MCF 10A (cell line): Measurements from ENCODE around the gene SMAD3. TPM values are rescaled to one million over a fixed set of nuclear protein-coding genes. Genes with fewer than 3 reads are reported as not detected.

Experiments
- BruUV-seq: library from RNA; stranded (reverse); fragments of 400-500 nt; replicated peaks from 2 replicates; lab custom pipeline; 2021; lab: Mats Ljungman, UMichigan
- CTCF ChIA-PET: fragments of 300-600 bp; sonication (Branson Sonifier 250); formaldehyde crosslinking; extraction: SDS; loops from one replicate; lab custom pipeline; 2021; ENCODE audit warnings: antibody characterized with exemption, inconsistent platforms; lab: Yijun Ruan, JAX
- POLR2A ChIA-PET: fragments of 300-600, 350-650 bp; sonication (Branson Sonifier 250); formaldehyde crosslinking; extraction: SDS; loops from one replicate; lab custom pipeline; 2020; ENCODE audit warnings: antibody characterized with exemption, inconsistent platforms; lab: Yijun Ruan, JAX
- DNase-seq: peaks from one replicate; pipeline ENCODE4 v3.0.0-alpha.2; 2018; ENCODE audit not compliant: unreplicated experiment
- H3K27ac Mint-ChIP-seq: one replicate; pipeline ENCODE4 v1.8.0; 2022; ENCODE audit warnings: mild to moderate bottlenecking, low read depth, mixed read lengths; ENCODE audit not compliant: unreplicated experiment
- H3K27me3 Mint-ChIP-seq: one replicate; pipeline ENCODE4 v1.8.0; 2022; ENCODE audit warnings: mixed read lengths; ENCODE audit not compliant: insufficient read depth, unreplicated experiment
- H3K36me3 Mint-ChIP-seq: one replicate; pipeline ENCODE4 v1.8.0; 2022; ENCODE audit warnings: mild to moderate bottlenecking, moderate library complexity, mixed read lengths; ENCODE audit not compliant: insufficient read depth, unreplicated experiment
- H3K4me1 Mint-ChIP-seq: one replicate; pipeline ENCODE4 v1.8.0; 2022; ENCODE audit warnings: mixed read lengths; ENCODE audit not compliant: insufficient read depth, unreplicated experiment
- H3K4me3 Mint-ChIP-seq: one replicate; pipeline ENCODE4 v1.8.0; 2022; ENCODE audit warnings: mild to moderate bottlenecking, moderate library complexity, mixed read lengths; ENCODE audit not compliant: unreplicated experiment
- H3K9me3 Mint-ChIP-seq: one replicate; pipeline ENCODE4 v1.8.0; 2022; ENCODE audit warnings: mixed read lengths; ENCODE audit not compliant: unreplicated experiment
- intact Hi-C: fragments of 100-400 bp; cut with micrococcal nuclease; formaldehyde crosslinking; loops from 2 replicates; pipeline ENCODE4 v1.14.1; 2022
- total RNA-seq: library from RNA; stranded (reverse); gene quantifications from 2 replicates; pipeline ENCODE4 v1.2.3, GENCODE V29; 2022
- TF ChIP-seq, protein P1 (sequence below): fragments of 200-600 bp; IDR thresholded peaks from one replicate; pipeline ENCODE4 v1.8.0; 2022; ENCODE audit warnings: antibody characterized with exemption, mild to moderate bottlenecking; ENCODE audit not compliant: unreplicated experiment

The SMAD3 gene
- total RNA-seq, 1 experiment from 2014 or later = 19.9 TPM

DNA sequence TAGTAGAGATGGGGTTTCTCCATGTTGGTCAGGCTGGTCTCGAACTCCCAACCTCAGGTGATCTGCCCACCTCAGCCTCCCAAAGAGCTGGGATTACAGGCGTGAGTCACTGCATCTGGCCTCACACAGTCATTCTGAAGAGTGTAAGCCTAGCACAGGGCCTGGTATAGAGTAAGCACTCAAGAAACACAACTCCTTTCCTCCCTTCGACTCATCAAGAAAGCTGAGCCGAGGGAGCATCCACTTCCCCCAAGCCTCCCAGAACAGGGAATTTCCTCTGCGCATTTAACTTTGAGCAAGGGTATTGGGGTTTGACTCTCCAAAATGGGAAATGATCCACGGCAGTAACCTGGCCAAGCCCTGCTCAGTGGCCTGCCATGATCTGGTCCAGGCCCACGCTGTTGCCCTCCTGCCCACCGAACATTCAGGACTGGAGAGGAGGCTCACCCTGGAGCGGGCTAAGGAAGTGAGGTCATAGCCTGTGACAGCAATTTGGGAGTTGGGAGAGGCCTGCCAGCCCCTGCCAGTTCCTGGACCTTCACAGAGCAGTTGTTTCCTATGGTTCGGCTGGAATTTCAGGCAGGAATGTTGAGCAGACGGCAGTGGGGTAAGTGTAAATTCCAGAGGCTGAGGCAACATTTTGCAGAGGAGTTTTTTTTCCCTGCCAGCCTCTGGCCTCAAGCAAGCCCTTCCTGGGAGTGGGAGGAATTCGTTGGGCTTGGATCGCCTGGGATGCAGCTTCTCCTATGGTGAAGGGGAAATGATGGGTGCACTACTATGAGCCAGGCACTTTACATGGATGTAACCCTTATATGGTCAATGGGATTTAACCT, 21.2 kb upstream of the SMAD3 start:
- ChIA-PET CTCF (interaction anchor here (0.6 to 0.9 kb wide), 2 partner anchors 16 to 476 kb away, joined by 3 to 4 read pairs; no protein-coding TSS in a partner anchor), POLR2A (interaction anchor here (0.6 to 3.7 kb wide), 2 partner anchors 19 to 91 kb away, joined by 3 to 17 read pairs; no protein-coding TSS in a partner anchor)
- peaks cover 34% of the 10 kb centered on the region for H3K4me1 Mint-ChIP-seq
- intact Hi-C loops = no loop called here
- peak; percentile 69 for DNase-seq
- BruUV-seq = no TSS peak
- H3K4me3 Mint-ChIP-seq = no peak overlapping the region
- no peaks in the 10 kb centered on the region for H3K36me3 Mint-ChIP-seq
- H3K27me3 Mint-ChIP-seq = no peaks in the 10 kb centered on the region
- peak overlapping the region; percentile 52 for H3K27ac Mint-ChIP-seq
- no peaks in the 10 kb centered on the region for H3K9me3 Mint-ChIP-seq
- TF ChIP-seq, protein P1, sequence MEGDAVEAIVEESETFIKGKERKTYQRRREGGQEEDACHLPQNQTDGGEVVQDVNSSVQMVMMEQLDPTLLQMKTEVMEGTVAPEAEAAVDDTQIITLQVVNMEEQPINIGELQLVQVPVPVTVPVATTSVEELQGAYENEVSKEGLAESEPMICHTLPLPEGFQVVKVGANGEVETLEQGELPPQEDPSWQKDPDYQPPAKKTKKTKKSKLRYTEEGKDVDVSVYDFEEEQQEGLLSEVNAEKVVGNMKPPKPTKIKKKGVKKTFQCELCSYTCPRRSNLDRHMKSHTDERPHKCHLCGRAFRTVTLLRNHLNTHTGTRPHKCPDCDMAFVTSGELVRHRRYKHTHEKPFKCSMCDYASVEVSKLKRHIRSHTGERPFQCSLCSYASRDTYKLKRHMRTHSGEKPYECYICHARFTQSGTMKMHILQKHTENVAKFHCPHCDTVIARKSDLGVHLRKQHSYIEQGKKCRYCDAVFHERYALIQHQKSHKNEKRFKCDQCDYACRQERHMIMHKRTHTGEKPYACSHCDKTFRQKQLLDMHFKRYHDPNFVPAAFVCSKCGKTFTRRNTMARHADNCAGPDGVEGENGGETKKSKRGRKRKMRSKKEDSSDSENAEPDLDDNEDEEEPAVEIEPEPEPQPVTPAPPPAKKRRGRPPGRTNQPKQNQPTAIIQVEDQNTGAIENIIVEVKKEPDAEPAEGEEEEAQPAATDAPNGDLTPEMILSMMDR = no peak

- POLR2A ChIA-PET = interaction anchor here (0.6 to 5.3 kb wide), 5 partner anchors 9 to 177 kb away, joined by 3 to 62 read pairs (median 5); partner anchors contain the start of gene SMAD3
- Mint-ChIP-seq H3K27me3 (no peaks in the 10 kb centered on the region), H3K9me3 (no peaks in the 10 kb centered on the region), H3K4me1 (peaks cover 46% of the 10 kb centered on the region), H3K27ac (no peak overlapping the region), H3K36me3 (peaks cover 7% of the 10 kb centered on the region), H3K4me3 (no peak overlapping the region)
- intact Hi-C loops = loop anchor here (5.0 kb wide), 2 partner anchors 100 to 195 kb away; no protein-coding TSS in a partner anchor
- no TSS peak for BruUV-seq
- CTCF ChIA-PET = interaction anchor here (0.6 to 1.1 kb wide), 3 partner anchors 19 to 177 kb away, joined by 3 to 4 read pairs (median 3); no protein-coding TSS in a partner anchor
- DNase-seq = no peak
- TF ChIP-seq, protein P1 = no peak
Measured at GRCh38 chr15:67047149-67047661, 18.2 kb upstream of the SMAD3 start.

DNA sequence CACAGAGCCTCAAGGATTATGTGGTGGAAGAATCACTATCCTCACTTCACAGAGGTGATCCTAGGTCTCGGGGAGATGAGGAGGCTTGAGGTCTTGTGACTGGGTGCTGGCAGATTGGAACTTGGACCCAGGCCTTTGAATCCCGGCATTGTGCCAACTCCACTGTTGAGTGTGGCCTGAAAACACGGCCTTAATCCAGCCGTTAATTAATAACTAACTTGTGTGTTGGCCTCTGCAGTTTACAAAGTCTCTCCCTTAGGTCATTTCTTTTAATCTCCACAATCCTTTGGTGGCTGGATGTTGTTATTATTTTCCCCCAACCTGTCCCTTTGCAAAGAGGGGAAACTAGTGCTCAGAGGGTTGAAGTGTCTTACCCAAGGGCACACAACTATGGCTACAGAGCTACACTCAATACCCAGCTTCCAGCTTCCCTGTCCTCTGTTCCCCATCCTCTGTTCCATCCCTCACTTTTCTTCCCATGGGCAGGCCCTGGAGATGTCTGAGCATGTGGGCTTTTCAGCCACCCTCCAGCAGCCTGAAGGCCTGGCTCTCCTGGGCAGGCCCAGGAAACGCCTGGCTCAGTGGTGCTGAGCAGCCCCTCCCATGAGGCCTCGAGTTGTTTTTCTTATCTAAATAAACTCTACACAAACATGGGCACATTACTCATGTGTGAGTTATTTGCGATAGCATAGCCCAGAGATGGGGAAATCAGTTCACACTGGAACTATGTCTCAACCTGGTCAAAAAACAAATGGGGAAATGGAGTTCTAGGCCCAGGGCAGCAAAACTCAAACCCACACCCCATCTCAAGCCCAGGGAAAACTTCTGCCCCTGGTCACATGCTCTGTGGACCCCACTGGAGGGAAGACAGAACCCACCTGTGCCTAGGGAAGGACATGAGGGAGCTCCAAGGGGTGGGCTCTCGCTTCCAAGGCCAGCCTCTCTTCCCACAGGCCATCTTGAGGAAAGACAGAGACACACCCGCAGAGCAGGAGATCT, 16.8 kb upstream of the SMAD3 start:
- TF ChIP-seq, protein P1 = no peak
- Mint-ChIP-seq H3K4me3 (no peak overlapping the region), H3K27me3 (no peaks in the 10 kb centered on the region), H3K9me3 (no peaks in the 10 kb centered on the region), H3K27ac (peak overlapping the region; percentile 94), H3K36me3 (peaks cover 7% of the 10 kb centered on the region), H3K4me1 (peaks cover 45% of the 10 kb centered on the region)
- intact Hi-C loops = loop anchor here (1.0 to 5.0 kb wide), 4 partner anchors 101 to 254 kb away; no protein-coding TSS in a partner anchor
- DNase-seq = peak; percentile 88
- ChIA-PET POLR2A (interaction anchor here (0.7 to 5.3 kb wide), 20 partner anchors 10 to 206 kb away, joined by 3 to 62 read pairs (median 5); partner anchors contain the start of genes AAGAB, IQCH and SMAD3), CTCF (interaction anchor here (1.0 to 1.8 kb wide), 4 partner anchors 15 to 198 kb away, joined by 3 to 10 read pairs (median 5); no protein-coding TSS in a partner anchor)
- no TSS peak for BruUV-seq
